Measurements from ENCODE around the gene P2RY8. TPM values are rescaled to one million over a fixed set of nuclear protein-coding genes. Genes with fewer than 3 reads are reported as not detected.
"Not testable (repeated sequence)": the region's sequence is repeated elsewhere in the genome, so short reads cannot be mapped to it uniquely, and the experiment has no call there.

Gene P2RY8
- total and polyA plus RNA-seq, 7 donors, result 0.79 to 4.1 (median 1.5) TPM

DNA sequence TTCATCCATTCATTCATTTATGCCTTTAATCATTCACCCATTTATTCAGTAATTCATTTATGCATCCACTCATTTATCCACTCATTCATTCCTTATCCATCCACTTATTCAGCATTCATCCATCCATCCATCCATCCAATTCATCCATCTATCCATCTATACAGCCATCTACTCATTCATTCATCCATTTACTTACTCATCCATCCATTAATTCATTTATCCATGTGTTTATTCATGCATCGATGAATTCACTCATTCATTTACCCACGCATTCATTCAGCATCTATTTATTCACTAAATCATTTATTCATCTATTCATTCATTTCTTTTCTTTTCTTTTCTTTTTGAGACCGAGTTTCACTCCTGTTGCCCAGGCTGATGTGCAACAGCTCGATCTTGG is 10.4 kb downstream of the P2RY8 start:
- no peak overlapping the region for H3K4me3 ChIP-seq
- no peaks in the 10 kb centered on the region for H3K36me3 ChIP-seq (ENCODE audit: insufficient read depth in 1 of 2, low read depth in 1 of 2)
- TF ChIP-seq, protein P1, sequence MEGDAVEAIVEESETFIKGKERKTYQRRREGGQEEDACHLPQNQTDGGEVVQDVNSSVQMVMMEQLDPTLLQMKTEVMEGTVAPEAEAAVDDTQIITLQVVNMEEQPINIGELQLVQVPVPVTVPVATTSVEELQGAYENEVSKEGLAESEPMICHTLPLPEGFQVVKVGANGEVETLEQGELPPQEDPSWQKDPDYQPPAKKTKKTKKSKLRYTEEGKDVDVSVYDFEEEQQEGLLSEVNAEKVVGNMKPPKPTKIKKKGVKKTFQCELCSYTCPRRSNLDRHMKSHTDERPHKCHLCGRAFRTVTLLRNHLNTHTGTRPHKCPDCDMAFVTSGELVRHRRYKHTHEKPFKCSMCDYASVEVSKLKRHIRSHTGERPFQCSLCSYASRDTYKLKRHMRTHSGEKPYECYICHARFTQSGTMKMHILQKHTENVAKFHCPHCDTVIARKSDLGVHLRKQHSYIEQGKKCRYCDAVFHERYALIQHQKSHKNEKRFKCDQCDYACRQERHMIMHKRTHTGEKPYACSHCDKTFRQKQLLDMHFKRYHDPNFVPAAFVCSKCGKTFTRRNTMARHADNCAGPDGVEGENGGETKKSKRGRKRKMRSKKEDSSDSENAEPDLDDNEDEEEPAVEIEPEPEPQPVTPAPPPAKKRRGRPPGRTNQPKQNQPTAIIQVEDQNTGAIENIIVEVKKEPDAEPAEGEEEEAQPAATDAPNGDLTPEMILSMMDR (IDR thresholded peaks at IDR 0.05), result no peak
- no peaks in the 10 kb centered on the region for H3K27me3 ChIP-seq (ENCODE audit: insufficient read depth in 3 of 3, low read length in 2 of 3)
- DNase-seq (no peak), ATAC-seq (no peak)
- no peaks in the 10 kb centered on the region for H3K9me3 ChIP-seq
- 84 to 87% (median 85%) methylated on average over 4 of the region's 4 CpGs for WGBS, 3 donors
- no peak overlapping the region for H3K27ac ChIP-seq
- H3K4me1 ChIP-seq, result no peaks in the 10 kb centered on the region
- intact Hi-C loops (cut with DNase I), result no loop called here

GRCh38 chrX:1525583-1526355 is 11.2 kb downstream of the P2RY8 start:
- Histone ChIP-seq H3K4me1 (no peaks in the 10 kb centered on the region), H3K27ac (no peak overlapping the region), H3K36me3 (ENCODE audit: insufficient read depth in 1 of 2, low read depth in 1 of 2) (no peaks in the 10 kb centered on the region), H3K4me3 (no peak overlapping the region), H3K27me3 (ENCODE audit: insufficient read depth in 3 of 3, low read length in 2 of 3) (no peaks in the 10 kb centered on the region), H3K9me3 (no peaks in the 10 kb centered on the region)
- intact Hi-C loops (cut with DNase I), result no loop called here
- ATAC-seq (no peak), DNase-seq (no peak)
- 79 to 87% (median 80%) methylated on average over 6 of the region's 6 CpGs for WGBS, 3 donors
- TF ChIP-seq, protein P1 (IDR thresholded peaks at IDR 0.05), result no peak

GRCh38 chrX:1524874-1525582 is 12.0 kb downstream of the P2RY8 start:
- intact Hi-C loops (cut with DNase I), result no loop called here

DNA sequence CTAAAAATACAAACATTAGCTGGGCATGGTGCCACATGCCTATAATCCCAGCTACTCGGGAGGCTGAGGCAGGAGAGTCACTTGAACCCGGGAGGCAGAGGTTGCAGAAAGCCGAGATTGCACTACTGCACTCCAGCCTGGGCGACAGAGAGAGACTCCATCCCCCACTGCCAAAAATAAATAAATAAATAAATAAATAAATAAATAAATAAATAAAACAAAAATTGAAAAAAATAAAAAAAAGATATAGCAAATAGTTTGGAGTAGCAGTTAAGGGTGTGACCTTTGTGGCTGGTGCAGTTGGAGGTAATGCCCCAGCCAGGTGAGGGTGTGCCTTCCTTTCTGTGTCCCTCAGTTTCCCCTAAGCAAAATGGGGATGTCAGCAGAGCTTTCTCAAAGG is 14.1 kb downstream of the P2RY8 start:
- H3K4me1 ChIP-seq; H3K4me3 ChIP-seq; H3K36me3 ChIP-seq (ENCODE audit: insufficient read depth in 1 of 2, low read depth in 1 of 2); H3K9me3 ChIP-seq; intact Hi-C loops (cut with DNase I); ATAC-seq; H3K27me3 ChIP-seq (ENCODE audit: insufficient read depth in 3 of 3, low read length in 2 of 3); DNase-seq; H3K27ac ChIP-seq: not testable (repeated sequence)
- WGBS, 3 donors, result 68 to 73% (median 69%) methylated on average over 4 of the region's 4 CpGs

More at GRCh38 chrX:1524874-1525582, 12.0 kb downstream of the P2RY8 start:
- H3K27ac ChIP-seq, result no peak overlapping the region
- 76 to 80% (median 77%) methylated on average over 4 of the region's 4 CpGs for whole genome bisulfite sequencing, 3 donors
- no peaks in the 10 kb centered on the region for H3K9me3 ChIP-seq
- H3K27me3 ChIP-seq (ENCODE audit: insufficient read depth in 3 of 3, low read length in 2 of 3), result no peaks in the 10 kb centered on the region
- TF ChIP-seq, protein P1 (IDR thresholded peaks at IDR 0.05), result no peak
- H3K4me3 ChIP-seq, result no peak overlapping the region
- no peaks in the 10 kb centered on the region for H3K4me1 ChIP-seq
- DNase-seq, result no peak
- no peak for ATAC-seq
- no peaks in the 10 kb centered on the region for H3K36me3 ChIP-seq (ENCODE audit: insufficient read depth in 1 of 2, low read depth in 1 of 2)

DNA sequence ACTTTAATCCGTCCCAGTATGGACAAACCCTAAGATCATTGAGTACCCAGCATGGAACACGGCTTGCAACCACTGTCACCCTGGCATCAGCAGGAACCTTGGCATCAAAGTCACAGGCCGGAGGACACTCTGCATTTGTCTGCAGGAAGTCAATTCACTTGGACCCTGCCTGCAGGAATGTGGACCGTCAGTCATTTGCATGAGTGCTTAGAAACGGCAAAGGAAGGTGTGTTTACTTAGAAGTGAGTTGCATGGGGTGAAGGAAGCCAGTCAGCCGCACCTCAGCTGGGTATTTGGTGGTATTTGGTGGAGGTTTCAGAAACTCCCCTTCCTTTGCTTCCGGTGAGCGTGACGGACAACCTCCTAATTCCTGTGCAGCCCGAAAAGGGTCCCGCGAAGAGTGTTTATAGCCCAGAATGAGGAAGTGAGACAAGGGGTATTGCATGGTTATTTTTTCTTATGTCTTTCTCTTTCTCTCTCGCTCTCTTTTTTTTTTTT is 15.5 kb downstream of the P2RY8 start:
- TF ChIP-seq, protein P1 (IDR thresholded peaks at IDR 0.05), result no peak
- no peak for DNase-seq
- no peaks in the 10 kb centered on the region for H3K4me1 ChIP-seq
- no peak for ATAC-seq
- no peaks in the 10 kb centered on the region for H3K36me3 ChIP-seq (ENCODE audit: insufficient read depth in 1 of 2, low read depth in 1 of 2)
- intact Hi-C loops (cut with DNase I), result no loop called here
- 51 to 64% (median 63%) methylated on average over 13 of the region's 13 CpGs for WGBS, 3 donors
- no peak overlapping the region for H3K4me3 ChIP-seq
- H3K27me3 ChIP-seq (ENCODE audit: insufficient read depth in 3 of 3, low read length in 2 of 3), result no peaks in the 10 kb centered on the region
- H3K27ac ChIP-seq, result no peak overlapping the region
- H3K9me3 ChIP-seq, result no peaks in the 10 kb centered on the region
